ENCODE results near the gene SMG7. TPM values are rescaled to one million over a fixed set of nuclear protein-coding genes. Genes with fewer than 3 reads are reported as not detected.

The SMG7 gene
- total and polyA plus RNA-seq, 8 donors: 49.6 to 69.6 (median 64.8) TPM

DNA sequence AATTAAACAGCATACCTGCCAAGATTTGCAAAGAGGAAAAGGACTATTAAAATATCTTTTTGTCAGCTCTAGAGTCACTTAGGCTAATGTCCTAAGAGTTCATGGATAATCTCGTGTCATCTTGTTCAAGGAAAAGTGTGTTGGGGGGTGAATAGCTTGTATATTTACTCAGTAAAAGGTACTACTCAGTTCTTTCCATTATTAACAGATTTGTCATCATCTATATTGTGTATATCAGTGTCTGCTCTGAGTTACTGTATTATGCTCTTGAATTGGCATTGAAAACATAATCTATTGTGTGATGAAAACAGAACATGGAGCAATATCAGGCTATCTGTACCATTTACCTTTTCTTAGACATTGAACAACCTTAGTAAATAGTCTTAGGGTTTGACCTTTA lies 41.9 kb downstream of the SMG7 start:
- DNase-seq: no peak
- Histone ChIP-seq H3K36me3 (peaks cover 0 to 37% of the 10 kb centered on the region in 2 donors), H3K4me1 (peaks cover 10 to 19% of the 10 kb centered on the region in 2 donors), H3K9me3 (no peaks in the 10 kb centered on the region), H3K27ac (no peak overlapping the region), H3K4me3 (no peak overlapping the region), H3K27me3 (no peaks in the 10 kb centered on the region)
- intact Hi-C loops (cut with DNase I): no loop called here
- no peak for TF ChIP-seq CTCF (IDR thresholded peaks at IDR 0.05)
- no peak for ATAC-seq

GRCh38 chr1:183515002-183515689 lies 42.8 kb downstream of the SMG7 start:
- intact Hi-C loops (cut with DNase I): no loop called here
- no peak for DNase-seq
- Histone ChIP-seq H3K36me3 (peaks cover 0 to 43% of the 10 kb centered on the region in 2 donors), H3K9me3 (no peaks in the 10 kb centered on the region), H3K4me1 (peaks cover 10 to 19% of the 10 kb centered on the region in 2 donors), H3K27ac (no peak overlapping the region), H3K4me3 (no peak overlapping the region), H3K27me3 (no peaks in the 10 kb centered on the region)
- ATAC-seq: peak; percentile 66
- TF ChIP-seq CTCF (IDR thresholded peaks at IDR 0.05): no peak

- Histone ChIP-seq H3K27ac (no peak overlapping the region), H3K36me3 (peaks cover 0 to 59% of the 10 kb centered on the region in 2 donors), H3K4me3 (no peak overlapping the region), H3K4me1 (peaks cover 10 to 19% of the 10 kb centered on the region in 2 donors), H3K27me3 (no peaks in the 10 kb centered on the region), H3K9me3 (no peaks in the 10 kb centered on the region)
- ATAC-seq: no peak
- no peak for DNase-seq
- TF ChIP-seq CTCF (IDR thresholded peaks at IDR 0.05): no peak
- intact Hi-C loops (cut with DNase I): no loop called here
Observed at GRCh38 chr1:183516725-183517124, 44.4 kb downstream of the SMG7 start.

DNA sequence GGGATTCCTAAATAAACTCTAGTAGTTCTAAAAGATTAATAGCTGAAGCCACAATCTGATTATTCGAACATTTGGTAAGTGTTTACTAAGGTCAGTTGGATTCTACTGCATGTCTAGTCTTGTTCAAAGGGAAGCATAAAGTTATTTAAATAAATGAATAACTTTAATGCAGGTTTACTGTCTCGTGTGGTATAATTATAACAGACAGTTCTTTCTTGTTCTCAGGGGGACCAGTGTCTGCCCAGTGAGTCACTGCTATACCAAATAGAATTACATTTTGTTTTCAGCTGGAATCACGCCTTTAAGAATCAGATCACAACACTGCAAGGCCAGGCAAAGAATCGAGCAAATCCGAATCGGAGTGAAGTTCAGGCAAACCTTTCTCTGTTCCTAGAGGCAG lies 45.1 kb downstream of the SMG7 start:
- no peaks in the 10 kb centered on the region for H3K9me3 ChIP-seq
- no peak for TF ChIP-seq CTCF (IDR thresholded peaks at IDR 0.05)
- intact Hi-C loops (cut with DNase I): no loop called here
- H3K36me3 ChIP-seq: peaks cover 0 to 65% of the 10 kb centered on the region in 2 donors
- DNase-seq (no peak), ATAC-seq (no peak)
- no peak overlapping the region for H3K4me3 ChIP-seq
- H3K4me1 ChIP-seq: peaks cover 10 to 19% of the 10 kb centered on the region in 2 donors
- no peaks in the 10 kb centered on the region for H3K27me3 ChIP-seq
- H3K27ac ChIP-seq: no peak overlapping the region

- intact Hi-C loops (cut with DNase I): no loop called here
- DNase-seq: no peak
- Histone ChIP-seq H3K27ac (no peak overlapping the region), H3K4me1 (peaks cover 0 to under 1% of the 10 kb centered on the region in 2 donors), H3K36me3 (peaks cover 0 to 83% of the 10 kb centered on the region in 2 donors), H3K9me3 (no peaks in the 10 kb centered on the region), H3K4me3 (no peak overlapping the region), H3K27me3 (no peaks in the 10 kb centered on the region)
- ATAC-seq: no peak
- no peak for TF ChIP-seq CTCF (IDR thresholded peaks at IDR 0.05)
Observed at GRCh38 chr1:183520379-183520778, 48.1 kb downstream of the SMG7 start.
